Spleen (tissue), 11 donors: Measurements from ENCODE around the gene THAP7. TPM values are rescaled to one million over a fixed set of nuclear protein-coding genes. Genes with fewer than 3 reads are reported as not detected.

ENCODE experiments used
- DNase-seq: peaks from one replicate; pipeline ENCODE4 v3.0.0-alpha.2; 2020
- H3K27ac ChIP-seq, 8 donors: fragments of 200-600 bp; sonication (generic) in 7 of 8; 1 replicate in 4 of 8; 2 replicates in 4 of 8; pipeline versions ENCODE4 v1.5.0 to v1.8.0; 2016 to 2021; ENCODE audit warnings: inconsistent platforms in 4 of 8, mild to moderate bottlenecking in 4 of 8, moderate library complexity in 1 of 8
- H3K27me3 ChIP-seq, 7 donors: fragments of 200-600 bp; sonication (generic) in 6 of 7; replicated peaks in 1 of 7; 1 replicate in 4 of 7; 2 replicates in 3 of 7; pipeline versions ENCODE4 v1.5.0 to v1.8.0; 2016 to 2021; ENCODE audit warnings: inconsistent platforms in 3 of 7, mild to moderate bottlenecking in 1 of 7
- H3K36me3 ChIP-seq, 6 donors: fragments of 200-600 bp; sonication (generic) in 5 of 6; 1 replicate in 4 of 6; 2 replicates in 2 of 6; pipeline versions ENCODE4 v1.5.0 to v1.8.0; 2016 to 2021; ENCODE audit warnings: inconsistent platforms in 2 of 6
- H3K4me1 ChIP-seq, 6 donors: fragments of 200-600 bp; sonication (generic) in 5 of 6; 1 replicate in 3 of 6; 2 replicates in 3 of 6; pipeline versions ENCODE4 v1.5.0 to v1.8.0; 2016 to 2021; ENCODE audit warnings: inconsistent platforms in 3 of 6
- H3K4me3 ChIP-seq, 8 donors: fragments of 200-600 bp; sonication (generic) in 7 of 8; 1 replicate in 4 of 8; 2 replicates in 4 of 8; pipeline versions ENCODE4 v1.5.0 to v1.8.0; 2016 to 2021; ENCODE audit warnings: inconsistent platforms in 4 of 8, mild to moderate bottlenecking in 4 of 8, moderate library complexity in 2 of 8
- H3K9me3 ChIP-seq, 8 donors: fragments of 200-600 bp; sonication (generic) in 7 of 8; 1 replicate in 4 of 8; 2 replicates in 4 of 8; pipeline versions ENCODE4 v1.5.0 to v1.8.0; 2016 to 2021; ENCODE audit warnings: inconsistent platforms in 4 of 8
- POLR2A ChIP-seq, 3 donors: fragments of 450-650 bp; IDR thresholded peaks; one replicate each; pipeline ENCODE4 v1.5.1; 2017; ENCODE audit warnings: antibody characterized with exemption in 3 of 3, mild to moderate bottlenecking in 1 of 3
- POLR2AphosphoS5 ChIP-seq, 3 donors: sonication (generic); formaldehyde crosslinking; IDR thresholded peaks; one replicate each; pipeline ENCODE4 v1.5.1; 2017; ENCODE audit warnings: antibody characterized with exemption in 3 of 3
- WGBS, 5 donors: extraction: QIAGEN DNeasy Blood & Tissue Kit in 3 of 5; methylation state at CpG; one replicate each; pipeline versions ENCODE4 v1.1.5 to v1.1.7; 2013 to 2018; 5-methylcytosine and 5-hydroxymethylcytosine counted together
- intact Hi-C: fragments of 100-400 bp; cut with DNase I; formaldehyde crosslinking; loops from one replicate; pipeline ENCODE4 v1.15.0; 2023; ENCODE audit warnings: low total_unique reads
- polyA plus RNA-seq, 3 donors: library from polyadenylated mRNA; stranded (reverse); fragments of 200-250 nt; gene quantifications; one replicate each; pipeline ENCODE4 v1.2.1, GENCODE V29; 2013
- total RNA-seq, 7 donors: library from RNA; depleted of rRNA in 3 of 7; stranded (reverse); fragments of >200 nt in 3 of 7; fragmentation: NEBNext Ultra II Directional in 4 of 7; extraction: Animal tissue kit (Norgen Biotek cat#: 25700) in 4 of 7; gene quantifications; one replicate each; pipeline versions ENCODE4 v1.1.0 to v1.2.1, GENCODE V29; 2016 to 2021
- TF ChIP-seq, protein P1 (sequence below), 11 experiments: fragments of 200-600 bp in 7 of 11; fragments of 450-650 bp in 4 of 11; sonication (generic) in 4 of 11; IDR thresholded peaks in 8 of 11; conservative IDR thresholded peaks in 3 of 11; 1 replicate in 7 of 11; 2 replicates in 4 of 11; pipeline versions ENCODE4 v1.4.0 to v1.8.0; 2016 to 2021; ENCODE audit warnings: antibody characterized with exemption in 11 of 11, inconsistent platforms in 4 of 11, mild to moderate bottlenecking in 1 of 11
- donor health status: healthy with polysubstance abuse.
- donor health status: DM: no; HTN: no; CAD: no; lungs with moderate emphysema.
- donor health status: DM: no; HTN: no; CAD: no.
- donor health status: Bipolar disorder and iron deficiency.
- donor health status: healthy.
- donor health status: DM: no; HTN: no; CAD: no.
- donor health status: DM: yes; HTN: yes; CAD: no.

THAP7 gene
- total and polyA plus RNA-seq, 10 donors = 16.7 to 53.3 (median 29.6) TPM

DNA sequence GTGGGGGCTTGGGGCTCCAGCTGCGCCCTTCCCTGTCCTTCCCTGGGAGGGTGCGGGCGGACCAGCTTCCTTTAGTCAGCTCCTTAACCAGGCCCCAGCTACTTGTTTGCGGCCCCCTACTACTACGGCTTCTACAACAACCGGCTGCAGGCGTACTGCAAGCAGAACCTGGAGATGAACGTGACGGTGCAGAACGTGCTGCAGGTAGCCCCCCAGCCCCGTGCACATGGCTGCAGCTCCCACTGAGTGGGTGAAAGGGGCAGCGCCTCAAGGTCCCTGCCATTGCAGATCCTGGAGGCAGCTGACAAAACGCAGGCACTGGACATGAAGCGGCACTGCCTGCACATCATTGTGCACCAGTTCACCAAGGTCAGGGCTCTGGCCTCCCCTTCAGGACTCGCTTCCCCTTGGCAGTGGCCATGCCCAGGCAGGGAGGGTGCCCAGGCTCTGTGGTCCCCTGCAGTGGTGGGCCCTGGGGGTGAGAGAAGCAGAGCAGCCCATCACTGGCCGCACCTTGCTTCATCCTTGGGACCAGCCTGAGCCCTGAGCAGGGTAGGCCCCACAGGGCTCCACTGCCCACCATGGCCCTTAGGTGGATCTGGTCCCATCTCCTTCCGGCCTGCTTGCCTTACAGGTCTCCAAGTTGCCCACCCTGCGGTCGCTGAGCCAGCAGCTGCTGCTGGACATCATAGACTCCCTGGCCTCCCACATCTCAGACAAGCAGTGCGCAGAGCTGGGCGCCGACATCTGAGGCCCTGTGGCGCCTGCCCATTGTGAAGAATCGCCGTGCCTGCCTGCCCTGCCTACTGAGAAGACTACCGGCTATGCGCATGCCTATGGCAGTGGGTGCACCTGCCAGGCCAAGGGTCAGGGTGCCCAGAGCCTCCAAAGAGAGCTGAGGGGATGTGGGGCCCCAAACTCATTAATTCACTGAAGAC lies 5.1 kb downstream of the THAP7 start:
- WGBS, 5 donors = 90 to 95% (median 92%) methylated on average over 24 to 27 of the region's 27 CpGs
- DNase-seq = no peak
- Histone ChIP-seq H3K27me3 (no peaks in the 10 kb centered on the region), H3K4me3 (no peak overlapping the region), H3K36me3 (peaks cover 3 to 89% (median 73%) of the 10 kb centered on the region in 6 donors), H3K4me1 (peaks cover 16 to 37% (median 22%) of the 10 kb centered on the region in 6 donors), H3K27ac (no peak overlapping the region), H3K9me3 (no peaks in the 10 kb centered on the region)
- intact Hi-C loops = no loop called here
- TF ChIP-seq POLR2AphosphoS5 (IDR thresholded peaks at IDR 0.05) (peak; percentile 2 to 75 (median 45)), POLR2A (IDR thresholded peaks at IDR 0.05) (no peak)

DNA sequence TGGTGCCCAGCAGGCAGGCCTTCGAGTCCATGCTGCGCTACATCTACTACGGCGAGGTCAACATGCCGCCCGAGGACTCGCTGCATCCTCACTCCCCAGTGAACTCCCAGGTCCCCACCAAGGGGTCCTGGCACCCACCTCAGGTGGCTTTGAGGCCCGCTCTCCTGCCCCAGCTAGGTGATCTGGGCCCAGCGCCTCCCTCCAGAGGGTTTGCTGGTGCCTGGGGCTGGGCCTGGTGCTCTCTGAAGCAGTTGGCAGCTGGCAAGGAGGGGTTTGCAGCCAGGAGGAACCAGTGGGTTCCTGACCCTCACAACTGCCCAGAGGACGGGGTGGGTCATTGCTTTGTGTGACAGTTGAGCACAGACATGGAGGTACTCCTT lies 5.9 kb downstream of the THAP7 start:
- Histone ChIP-seq H3K36me3 (peaks cover 3 to 98% (median 80%) of the 10 kb centered on the region in 6 donors), H3K9me3 (no peaks in the 10 kb centered on the region), H3K27me3 (no peaks in the 10 kb centered on the region), H3K27ac (no peak overlapping the region), H3K4me3 (no peak overlapping the region), H3K4me1 (peaks cover 15 to 31% (median 18%) of the 10 kb centered on the region in 6 donors)
- WGBS, 5 donors = 90 to 96% (median 93%) methylated on average over 5 to 10 of the region's 10 CpGs
- TF ChIP-seq, protein P1, sequence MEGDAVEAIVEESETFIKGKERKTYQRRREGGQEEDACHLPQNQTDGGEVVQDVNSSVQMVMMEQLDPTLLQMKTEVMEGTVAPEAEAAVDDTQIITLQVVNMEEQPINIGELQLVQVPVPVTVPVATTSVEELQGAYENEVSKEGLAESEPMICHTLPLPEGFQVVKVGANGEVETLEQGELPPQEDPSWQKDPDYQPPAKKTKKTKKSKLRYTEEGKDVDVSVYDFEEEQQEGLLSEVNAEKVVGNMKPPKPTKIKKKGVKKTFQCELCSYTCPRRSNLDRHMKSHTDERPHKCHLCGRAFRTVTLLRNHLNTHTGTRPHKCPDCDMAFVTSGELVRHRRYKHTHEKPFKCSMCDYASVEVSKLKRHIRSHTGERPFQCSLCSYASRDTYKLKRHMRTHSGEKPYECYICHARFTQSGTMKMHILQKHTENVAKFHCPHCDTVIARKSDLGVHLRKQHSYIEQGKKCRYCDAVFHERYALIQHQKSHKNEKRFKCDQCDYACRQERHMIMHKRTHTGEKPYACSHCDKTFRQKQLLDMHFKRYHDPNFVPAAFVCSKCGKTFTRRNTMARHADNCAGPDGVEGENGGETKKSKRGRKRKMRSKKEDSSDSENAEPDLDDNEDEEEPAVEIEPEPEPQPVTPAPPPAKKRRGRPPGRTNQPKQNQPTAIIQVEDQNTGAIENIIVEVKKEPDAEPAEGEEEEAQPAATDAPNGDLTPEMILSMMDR (IDR thresholded peaks at IDR 0.05 in 8 of 11, conservative IDR thresholded peaks at IDR 0.05 in 3 of 11) = no peak
- peak in 1 of 3 donors; percentile 53 for TF ChIP-seq POLR2AphosphoS5 (IDR thresholded peaks at IDR 0.05)
- DNase-seq = no peak
- intact Hi-C loops = no loop called here

DNA sequence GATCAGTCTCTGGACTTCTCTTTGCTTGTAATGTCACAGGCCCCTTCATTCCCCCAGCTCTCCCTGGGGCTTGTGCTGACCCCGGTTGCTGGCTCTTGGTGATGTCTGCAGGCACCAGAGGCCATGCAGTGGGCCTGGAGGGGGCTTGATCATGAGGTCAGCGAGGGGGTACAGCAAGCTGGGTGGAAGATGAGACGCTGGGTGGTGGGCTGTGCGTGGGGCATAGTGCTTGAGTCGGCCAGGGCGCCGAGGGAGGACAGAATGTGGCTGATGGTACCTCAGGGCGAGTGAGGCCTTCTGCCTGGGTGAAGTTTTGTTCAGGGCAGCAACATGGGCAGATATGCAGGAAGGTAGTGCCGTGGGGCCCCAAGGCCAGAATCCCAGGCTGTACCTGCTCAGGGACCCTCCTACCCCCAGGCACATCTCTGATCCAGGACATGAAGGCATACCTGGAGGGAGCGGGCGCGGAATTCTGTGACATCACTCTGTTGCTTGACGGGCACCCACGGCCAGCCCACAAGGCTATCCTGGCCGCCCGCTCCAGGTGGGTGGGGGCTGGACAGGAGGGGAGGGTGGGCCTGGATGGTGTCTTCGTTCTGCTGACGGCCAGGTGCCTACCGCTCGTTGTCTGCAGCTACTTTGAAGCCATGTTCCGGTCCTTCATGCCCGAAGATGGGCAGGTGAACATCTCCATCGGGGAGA lies 6.4 kb downstream of the THAP7 start:
- WGBS, 5 donors = 92 to 95% (median 93%) methylated on average over 17 to 23 of the region's 23 CpGs
- peaks cover 10 to 25% (median 12%) of the 10 kb centered on the region in 6 donors for H3K4me1 ChIP-seq
- DNase-seq = no peak
- intact Hi-C loops = no loop called here
- H3K27me3 ChIP-seq = no peaks in the 10 kb centered on the region
- H3K9me3 ChIP-seq = no peaks in the 10 kb centered on the region
- no peak overlapping the region for H3K4me3 ChIP-seq
- no peak overlapping the region for H3K27ac ChIP-seq
- peaks cover 3 to 100% (median 84%) of the 10 kb centered on the region in 6 donors for H3K36me3 ChIP-seq
- no peak for TF ChIP-seq POLR2A (IDR thresholded peaks at IDR 0.05)
- TF ChIP-seq POLR2AphosphoS5 (IDR thresholded peaks at IDR 0.05) = peak in 1 of 3 donors; percentile 3

DNA sequence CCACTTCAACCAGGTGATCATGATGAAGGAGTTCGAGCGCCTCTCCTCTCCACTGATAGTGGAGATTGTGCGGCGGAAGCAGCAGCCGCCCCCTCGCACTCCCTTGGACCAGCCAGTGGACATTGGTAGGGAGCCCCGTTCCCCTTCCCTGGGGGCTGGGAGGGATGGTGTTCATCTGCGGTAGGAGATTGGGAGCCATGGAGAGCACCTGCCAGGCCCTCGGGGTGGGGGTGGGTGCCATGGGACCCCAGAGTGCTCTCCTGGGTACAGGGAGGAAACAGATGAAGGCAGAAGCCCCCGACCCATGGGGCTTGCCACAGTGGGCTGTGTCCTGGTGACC lies 7.0 kb downstream of the THAP7 start:
- Histone ChIP-seq H3K4me3 (no peak overlapping the region), H3K27ac (no peak overlapping the region), H3K27me3 (no peaks in the 10 kb centered on the region), H3K9me3 (no peaks in the 10 kb centered on the region), H3K4me1 (peaks cover 3 to 22% (median 6%) of the 10 kb centered on the region in 6 donors), H3K36me3 (peaks cover 3 to 100% (median 83%) of the 10 kb centered on the region in 6 donors)
- DNase-seq = no peak
- WGBS, 5 donors = 75 to 97% (median 93%) methylated on average over 1 to 10 of the region's 10 CpGs
- intact Hi-C loops = no loop called here
- TF ChIP-seq POLR2AphosphoS5 (IDR thresholded peaks at IDR 0.05) (no peak), POLR2A (IDR thresholded peaks at IDR 0.05) (no peak)
- TF ChIP-seq, protein P1 (IDR thresholded peaks at IDR 0.05 in 8 of 11, conservative IDR thresholded peaks at IDR 0.05 in 3 of 11) = no peak
